ENCODE results near the gene TRIP13.

GRCh38 chr5:891837-892393 is 769 bp upstream of the TRIP13 start:
- TF ChIP-seq, protein P1, sequence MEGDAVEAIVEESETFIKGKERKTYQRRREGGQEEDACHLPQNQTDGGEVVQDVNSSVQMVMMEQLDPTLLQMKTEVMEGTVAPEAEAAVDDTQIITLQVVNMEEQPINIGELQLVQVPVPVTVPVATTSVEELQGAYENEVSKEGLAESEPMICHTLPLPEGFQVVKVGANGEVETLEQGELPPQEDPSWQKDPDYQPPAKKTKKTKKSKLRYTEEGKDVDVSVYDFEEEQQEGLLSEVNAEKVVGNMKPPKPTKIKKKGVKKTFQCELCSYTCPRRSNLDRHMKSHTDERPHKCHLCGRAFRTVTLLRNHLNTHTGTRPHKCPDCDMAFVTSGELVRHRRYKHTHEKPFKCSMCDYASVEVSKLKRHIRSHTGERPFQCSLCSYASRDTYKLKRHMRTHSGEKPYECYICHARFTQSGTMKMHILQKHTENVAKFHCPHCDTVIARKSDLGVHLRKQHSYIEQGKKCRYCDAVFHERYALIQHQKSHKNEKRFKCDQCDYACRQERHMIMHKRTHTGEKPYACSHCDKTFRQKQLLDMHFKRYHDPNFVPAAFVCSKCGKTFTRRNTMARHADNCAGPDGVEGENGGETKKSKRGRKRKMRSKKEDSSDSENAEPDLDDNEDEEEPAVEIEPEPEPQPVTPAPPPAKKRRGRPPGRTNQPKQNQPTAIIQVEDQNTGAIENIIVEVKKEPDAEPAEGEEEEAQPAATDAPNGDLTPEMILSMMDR (IDR thresholded peaks at IDR 0.05 in 8 of 11, conservative IDR thresholded peaks at IDR 0.05 in 3 of 11): no peak
- TF ChIP-seq POLR2AphosphoS5 (IDR thresholded peaks at IDR 0.05): no peak

All from spleen (tissue), 7 donors.